Measurements from ENCODE around the gene COL6A3.

COL6A3 gene

GRCh38 chr2:237390235-237390634 is 23.7 kb downstream of the COL6A3 start:
- Histone ChIP-seq H3K27me3 (ENCODE audit: control insufficient read depth in 1 of 2, insufficient read depth in 2 of 2, low read length in 2 of 2) (peaks cover 0 to 4% of the 10 kb centered on the region in 2 donors), H3K36me3 (ENCODE audit: control insufficient read depth in 1 of 2, insufficient read depth in 2 of 2, low read length in 2 of 2) (peaks cover 0 to 5% of the 10 kb centered on the region in 2 donors), H3K9ac (ENCODE audit: low read depth in 1 of 2, low read length in 2 of 2) (no peak overlapping the region), H3K4me3 (ENCODE audit: low read depth in 1 of 2, low read length in 2 of 2) (no peak overlapping the region), H3K4me1 (ENCODE audit: control insufficient read depth in 1 of 2, insufficient read depth in 2 of 2, low read length in 2 of 2) (no peaks in the 10 kb centered on the region), H3K27ac (ENCODE audit: low read depth, low read length) (no peak overlapping the region), H3K9me3 (ENCODE audit: control insufficient read depth in 1 of 2, low read length in 2 of 2) (no peaks in the 10 kb centered on the region)

DNA sequence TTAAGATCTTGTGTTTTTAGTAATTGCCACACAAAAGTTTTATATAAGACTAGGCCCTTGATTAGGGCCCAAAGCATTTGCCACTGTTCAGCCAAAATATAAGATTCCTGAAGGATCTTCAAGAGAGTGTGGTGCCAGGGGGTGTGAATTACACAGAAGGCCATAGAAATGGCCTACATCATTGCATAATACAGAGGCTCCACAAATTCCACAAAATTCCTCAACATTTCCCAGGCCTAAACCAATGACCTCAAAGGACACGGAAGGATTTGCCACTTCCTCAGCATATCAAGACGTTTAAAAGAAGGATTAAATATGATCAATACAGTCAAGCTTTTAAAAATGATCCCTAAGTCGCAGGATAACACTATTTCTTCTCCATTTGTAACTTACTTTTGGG is 24.1 kb downstream of the COL6A3 start:
- Histone ChIP-seq H3K9ac (ENCODE audit: low read depth in 1 of 2, low read length in 2 of 2) (no peak overlapping the region), H3K4me3 (ENCODE audit: low read depth in 1 of 2, low read length in 2 of 2) (no peak overlapping the region), H3K27ac (ENCODE audit: low read depth, low read length) (no peak overlapping the region), H3K4me1 (ENCODE audit: control insufficient read depth in 1 of 2, insufficient read depth in 2 of 2, low read length in 2 of 2) (no peaks in the 10 kb centered on the region), H3K27me3 (ENCODE audit: control insufficient read depth in 1 of 2, insufficient read depth in 2 of 2, low read length in 2 of 2) (peaks cover 0 to 4% of the 10 kb centered on the region in 2 donors), H3K36me3 (ENCODE audit: control insufficient read depth in 1 of 2, insufficient read depth in 2 of 2, low read length in 2 of 2) (peaks cover 0 to 5% of the 10 kb centered on the region in 2 donors), H3K9me3 (ENCODE audit: control insufficient read depth in 1 of 2, low read length in 2 of 2) (no peaks in the 10 kb centered on the region)

- peaks cover 0 to 4% of the 10 kb centered on the region in 2 donors for H3K4me1 ChIP-seq (ENCODE audit: control insufficient read depth in 1 of 2, insufficient read depth in 2 of 2, low read length in 2 of 2)
- no peak overlapping the region for H3K27ac ChIP-seq (ENCODE audit: low read depth, low read length)
- no peak overlapping the region for H3K9ac ChIP-seq (ENCODE audit: low read depth in 1 of 2, low read length in 2 of 2)
- H3K9me3 ChIP-seq (ENCODE audit: control insufficient read depth in 1 of 2, low read length in 2 of 2) = no peaks in the 10 kb centered on the region
- H3K27me3 ChIP-seq (ENCODE audit: control insufficient read depth in 1 of 2, insufficient read depth in 2 of 2, low read length in 2 of 2) = no peaks in the 10 kb centered on the region
- no peaks in the 10 kb centered on the region for H3K36me3 ChIP-seq (ENCODE audit: control insufficient read depth in 1 of 2, insufficient read depth in 2 of 2, low read length in 2 of 2)
- H3K4me3 ChIP-seq (ENCODE audit: low read depth in 1 of 2, low read length in 2 of 2) = no peak overlapping the region
Measured at GRCh38 chr2:237388036-237388435, 25.9 kb downstream of the COL6A3 start.

DNA sequence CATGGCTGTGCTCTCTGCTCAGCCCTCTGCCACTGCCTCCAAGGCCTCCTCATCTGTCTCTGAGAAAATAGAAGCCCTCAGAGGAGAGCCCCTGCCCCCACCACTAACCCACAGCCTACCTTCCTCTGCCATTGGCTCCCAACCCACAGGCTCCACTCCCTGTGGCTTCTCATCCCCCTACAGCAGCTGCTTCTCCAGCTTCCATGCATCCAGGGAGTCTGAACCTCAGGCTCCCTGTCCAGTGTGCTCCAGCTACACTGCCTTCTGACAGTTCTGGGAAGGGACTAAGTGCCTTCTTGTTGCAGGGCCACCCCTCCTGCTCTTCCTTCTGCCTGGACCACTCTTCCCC is 29.3 kb downstream of the COL6A3 start:
- Histone ChIP-seq H3K27me3 (ENCODE audit: control insufficient read depth in 1 of 2, insufficient read depth in 2 of 2, low read length in 2 of 2) (no peaks in the 10 kb centered on the region), H3K4me1 (ENCODE audit: control insufficient read depth in 1 of 2, insufficient read depth in 2 of 2, low read length in 2 of 2) (peaks cover 0 to 4% of the 10 kb centered on the region in 2 donors), H3K27ac (ENCODE audit: low read depth, low read length) (peak overlapping the region; percentile 24), H3K4me3 (ENCODE audit: low read depth in 1 of 2, low read length in 2 of 2) (no peak overlapping the region), H3K36me3 (ENCODE audit: control insufficient read depth in 1 of 2, insufficient read depth in 2 of 2, low read length in 2 of 2) (no peaks in the 10 kb centered on the region), H3K9me3 (ENCODE audit: control insufficient read depth in 1 of 2, low read length in 2 of 2) (no peaks in the 10 kb centered on the region), H3K9ac (ENCODE audit: low read depth in 1 of 2, low read length in 2 of 2) (no peak overlapping the region)

GRCh38 chr2:237383991-237384671 is 29.8 kb downstream of the COL6A3 start:
- Histone ChIP-seq H3K4me1 (ENCODE audit: control insufficient read depth in 1 of 2, insufficient read depth in 2 of 2, low read length in 2 of 2) (peaks cover 0 to 4% of the 10 kb centered on the region in 2 donors), H3K9me3 (ENCODE audit: control insufficient read depth in 1 of 2, low read length in 2 of 2) (no peaks in the 10 kb centered on the region), H3K36me3 (ENCODE audit: control insufficient read depth in 1 of 2, insufficient read depth in 2 of 2, low read length in 2 of 2) (no peaks in the 10 kb centered on the region), H3K9ac (ENCODE audit: low read depth in 1 of 2, low read length in 2 of 2) (no peak overlapping the region), H3K27me3 (ENCODE audit: control insufficient read depth in 1 of 2, insufficient read depth in 2 of 2, low read length in 2 of 2) (no peaks in the 10 kb centered on the region), H3K27ac (ENCODE audit: low read depth, low read length) (peak overlapping the region; percentile 24), H3K4me3 (ENCODE audit: low read depth in 1 of 2, low read length in 2 of 2) (no peak overlapping the region)

- Histone ChIP-seq H3K4me1 (ENCODE audit: control insufficient read depth in 1 of 2, insufficient read depth in 2 of 2, low read length in 2 of 2) (peaks cover 0 to 4% of the 10 kb centered on the region in 2 donors), H3K36me3 (ENCODE audit: control insufficient read depth in 1 of 2, insufficient read depth in 2 of 2, low read length in 2 of 2) (no peaks in the 10 kb centered on the region), H3K9ac (ENCODE audit: low read depth in 1 of 2, low read length in 2 of 2) (no peak overlapping the region), H3K4me3 (ENCODE audit: low read depth in 1 of 2, low read length in 2 of 2) (no peak overlapping the region), H3K27ac (ENCODE audit: low read depth, low read length) (no peak overlapping the region), H3K27me3 (ENCODE audit: control insufficient read depth in 1 of 2, insufficient read depth in 2 of 2, low read length in 2 of 2) (no peaks in the 10 kb centered on the region), H3K9me3 (ENCODE audit: control insufficient read depth in 1 of 2, low read length in 2 of 2) (no peaks in the 10 kb centered on the region)
Measured at GRCh38 chr2:237380768-237381167, 33.2 kb downstream of the COL6A3 start.

DNA sequence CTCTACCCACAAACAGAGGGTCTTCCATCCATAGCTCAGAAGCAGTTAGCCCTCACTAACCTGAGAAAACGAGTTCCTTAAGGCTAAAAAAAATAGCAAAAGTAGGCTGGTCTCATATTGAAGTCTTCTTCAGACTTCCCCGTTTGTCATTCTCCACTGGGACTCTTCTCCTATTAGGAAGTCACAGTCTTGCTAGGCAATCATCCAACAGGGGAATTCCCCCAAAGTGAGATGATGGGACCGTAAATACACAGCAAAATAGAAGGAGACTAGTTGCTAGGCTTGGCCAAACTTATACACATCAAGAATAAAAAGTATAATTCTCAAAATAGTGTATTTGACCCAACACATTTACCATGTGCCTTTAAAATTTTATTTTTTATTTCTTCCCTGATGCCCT is 34.3 kb downstream of the COL6A3 start:
- no peaks in the 10 kb centered on the region for H3K36me3 ChIP-seq (ENCODE audit: control insufficient read depth in 1 of 2, insufficient read depth in 2 of 2, low read length in 2 of 2)
- no peak overlapping the region for H3K27ac ChIP-seq (ENCODE audit: low read depth, low read length)

DNA sequence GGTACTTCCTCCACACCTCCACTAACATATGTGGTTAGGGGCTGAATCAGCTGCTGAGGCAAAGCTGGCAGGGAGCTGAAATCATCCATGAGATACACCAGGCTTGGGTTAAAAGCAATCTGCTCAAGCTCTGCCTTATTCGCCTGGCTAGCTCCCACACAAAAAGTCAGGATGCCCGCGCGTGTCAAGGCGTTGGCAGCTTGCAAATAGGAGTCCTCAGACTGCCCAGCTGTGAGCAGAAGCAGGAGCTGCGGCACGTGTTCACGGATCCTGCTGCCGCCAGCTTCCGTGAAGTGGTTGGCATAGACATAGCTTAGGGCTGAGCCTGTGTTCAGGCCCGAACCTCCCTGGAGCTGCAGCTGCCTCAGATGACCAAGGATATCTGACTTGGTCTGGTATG is 35.3 kb downstream of the COL6A3 start:
- H3K4me1 ChIP-seq (ENCODE audit: control insufficient read depth in 1 of 2, insufficient read depth in 2 of 2, low read length in 2 of 2) = no peaks in the 10 kb centered on the region
- no peaks in the 10 kb centered on the region for H3K27me3 ChIP-seq (ENCODE audit: control insufficient read depth in 1 of 2, insufficient read depth in 2 of 2, low read length in 2 of 2)
- H3K9me3 ChIP-seq (ENCODE audit: control insufficient read depth in 1 of 2, low read length in 2 of 2) = no peaks in the 10 kb centered on the region
- no peaks in the 10 kb centered on the region for H3K36me3 ChIP-seq (ENCODE audit: control insufficient read depth in 1 of 2, insufficient read depth in 2 of 2, low read length in 2 of 2)
- H3K4me3 ChIP-seq (ENCODE audit: low read depth in 1 of 2, low read length in 2 of 2) = no peak overlapping the region
- H3K9ac ChIP-seq (ENCODE audit: low read depth in 1 of 2, low read length in 2 of 2) = no peak overlapping the region
- no peak overlapping the region for H3K27ac ChIP-seq (ENCODE audit: low read depth, low read length)

More for the DNA sequence above, 34.3 kb downstream of the COL6A3 start:
- Histone ChIP-seq H3K9ac (ENCODE audit: low read depth in 1 of 2, low read length in 2 of 2) (no peak overlapping the region), H3K4me1 (ENCODE audit: control insufficient read depth in 1 of 2, insufficient read depth in 2 of 2, low read length in 2 of 2) (peaks cover 0 to 4% of the 10 kb centered on the region in 2 donors), H3K4me3 (ENCODE audit: low read depth in 1 of 2, low read length in 2 of 2) (no peak overlapping the region), H3K9me3 (ENCODE audit: control insufficient read depth in 1 of 2, low read length in 2 of 2) (no peaks in the 10 kb centered on the region), H3K27me3 (ENCODE audit: control insufficient read depth in 1 of 2, insufficient read depth in 2 of 2, low read length in 2 of 2) (no peaks in the 10 kb centered on the region)

DNA sequence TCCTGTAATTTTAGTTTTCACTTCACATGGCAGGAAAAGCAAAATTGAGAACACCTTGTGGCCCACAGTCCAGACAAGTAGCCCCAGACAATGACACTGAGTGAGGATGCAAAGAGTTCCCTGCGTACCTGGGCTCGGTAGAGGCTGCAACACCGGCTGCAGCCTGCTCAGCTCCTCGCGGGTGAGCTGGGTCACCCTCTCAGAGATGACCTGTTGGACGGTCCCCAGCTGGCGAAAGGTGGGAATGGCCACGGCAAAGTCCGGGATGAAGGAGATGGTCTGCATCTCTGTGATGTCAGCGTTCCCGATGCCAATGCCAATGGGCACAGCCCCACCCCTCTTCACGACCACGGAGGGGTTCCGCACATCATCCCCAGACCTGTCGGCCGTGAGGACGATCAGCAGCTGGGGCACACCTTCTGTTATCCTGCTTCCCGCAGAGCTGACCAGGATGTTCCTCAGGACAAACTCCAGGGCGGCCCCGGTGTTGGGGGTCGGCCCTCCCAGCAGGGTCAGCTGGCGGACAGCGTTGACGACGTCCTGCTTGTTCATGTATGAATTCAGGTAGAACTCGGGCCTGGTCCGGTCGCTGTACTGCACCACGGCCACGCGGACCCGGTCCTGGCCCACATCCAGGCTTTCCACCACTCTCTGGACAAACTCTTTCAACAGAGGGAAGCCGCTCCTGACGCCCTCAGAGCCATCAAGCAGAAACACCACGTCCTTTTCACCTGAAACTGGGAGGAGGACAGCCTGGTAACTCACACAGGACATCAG is 39.5 kb downstream of the COL6A3 start:
- Histone ChIP-seq H3K4me3 (ENCODE audit: low read depth in 1 of 2, low read length in 2 of 2) (no peak overlapping the region), H3K9ac (ENCODE audit: low read depth in 1 of 2, low read length in 2 of 2) (no peak overlapping the region), H3K27me3 (ENCODE audit: control insufficient read depth in 1 of 2, insufficient read depth in 2 of 2, low read length in 2 of 2) (no peaks in the 10 kb centered on the region), H3K36me3 (ENCODE audit: control insufficient read depth in 1 of 2, insufficient read depth in 2 of 2, low read length in 2 of 2) (peaks cover 0 to 5% of the 10 kb centered on the region in 2 donors), H3K9me3 (ENCODE audit: control insufficient read depth in 1 of 2, low read length in 2 of 2) (no peaks in the 10 kb centered on the region), H3K4me1 (ENCODE audit: control insufficient read depth in 1 of 2, insufficient read depth in 2 of 2, low read length in 2 of 2) (no peaks in the 10 kb centered on the region), H3K27ac (ENCODE audit: low read depth, low read length) (no peak overlapping the region)

DNA sequence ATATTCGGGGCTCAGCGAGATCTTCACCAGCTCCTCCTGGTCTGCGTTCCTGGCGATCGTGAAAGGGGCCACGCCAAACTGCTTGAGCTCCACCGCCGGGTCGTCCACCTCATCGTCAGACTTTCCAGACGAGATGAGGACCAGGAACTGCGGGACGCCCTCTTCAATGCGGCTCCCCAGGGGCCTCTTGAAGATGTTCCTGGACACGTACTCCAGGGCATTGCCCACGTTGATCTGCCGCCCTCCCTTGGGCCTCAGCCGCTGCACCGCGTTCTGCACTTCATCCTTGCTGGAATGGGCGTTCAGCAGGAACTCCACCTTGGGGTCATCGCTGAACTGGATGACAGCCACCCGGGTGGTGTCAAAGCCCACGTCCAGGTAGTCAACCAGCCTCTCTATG is 42.1 kb downstream of the COL6A3 start:
- Histone ChIP-seq H3K4me1 (ENCODE audit: control insufficient read depth in 1 of 2, insufficient read depth in 2 of 2, low read length in 2 of 2) (no peaks in the 10 kb centered on the region), H3K4me3 (ENCODE audit: low read depth in 1 of 2, low read length in 2 of 2) (no peak overlapping the region), H3K27ac (ENCODE audit: low read depth, low read length) (no peak overlapping the region), H3K9ac (ENCODE audit: low read depth in 1 of 2, low read length in 2 of 2) (no peak overlapping the region), H3K27me3 (ENCODE audit: control insufficient read depth in 1 of 2, insufficient read depth in 2 of 2, low read length in 2 of 2) (no peaks in the 10 kb centered on the region), H3K9me3 (ENCODE audit: control insufficient read depth in 1 of 2, low read length in 2 of 2) (no peaks in the 10 kb centered on the region), H3K36me3 (ENCODE audit: control insufficient read depth in 1 of 2, insufficient read depth in 2 of 2, low read length in 2 of 2) (peaks cover 0 to 9% of the 10 kb centered on the region in 2 donors)
